Measurements from ENCODE around the gene CFAP65. TPM values are rescaled to one million over a fixed set of nuclear protein-coding genes. Genes with fewer than 3 reads are reported as not detected.

CFAP65 gene
- polyA plus RNA-seq, 1 donor (not counting 4 experiments of a cell fraction or from before 2014, with no cell fraction given), result not detected

DNA sequence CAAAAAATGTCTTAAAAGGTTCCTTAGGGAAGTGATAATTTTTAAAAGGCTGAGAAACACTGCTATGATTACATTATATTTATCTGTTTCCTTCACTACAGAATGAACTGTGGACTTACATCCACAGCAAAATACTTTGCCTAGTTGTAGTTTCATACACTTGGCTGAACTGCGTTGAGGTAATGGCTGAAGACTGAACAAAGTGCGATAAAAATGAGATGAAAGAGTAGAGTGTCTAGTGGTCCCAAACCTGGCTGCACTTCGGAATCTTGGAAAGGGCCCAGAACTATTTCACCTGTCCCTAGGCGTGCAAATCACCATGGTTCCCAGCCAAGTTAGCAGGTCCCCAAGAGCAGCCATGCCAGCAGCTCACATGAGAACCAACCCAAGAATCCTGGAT, 37.6 kb upstream of the CFAP65 start:
- Histone ChIP-seq H3K4me1 (ENCODE audit: control insufficient read depth, extremely low read depth, insufficient read depth, low read length) (no peaks in the 10 kb centered on the region), H3K36me3 (ENCODE audit: control insufficient read depth in 2 of 2, extremely low read depth in 1 of 2, insufficient read depth in 2 of 2, low read length in 2 of 2) (peaks cover 0 to 11% of the 10 kb centered on the region in 2 experiments), H3K27me3 (ENCODE audit: control insufficient read depth, extremely low read depth, insufficient read depth, low read length) (no peaks in the 10 kb centered on the region), H3K9me3 (ENCODE audit: control insufficient read depth, low read depth, low read length) (no peaks in the 10 kb centered on the region), H4K20me1 (ENCODE audit: control insufficient read depth, extremely low read depth, insufficient read depth, low read length) (no peaks in the 10 kb centered on the region), H3K4me3 (ENCODE audit: control insufficient read depth in 2 of 3, extremely low read depth in 1 of 3, insufficient read depth in 2 of 3, low read depth in 1 of 3, low read length in 3 of 3) (no peak overlapping the region), H3K79me2 (ENCODE audit: control insufficient read depth, insufficient read depth, low read length) (no peaks in the 10 kb centered on the region), H3K27ac (ENCODE audit: control insufficient read depth, insufficient read depth, low read length) (no peak overlapping the region), H2AFZ (ENCODE audit: control insufficient read depth, low read length) (no peak overlapping the region), H3K4me2 (ENCODE audit: control insufficient read depth, extremely low read depth, insufficient read depth, low read depth, low read length) (no peak overlapping the region), H3K9me1 (ENCODE audit: control insufficient read depth, extremely low read depth, insufficient read depth, low read length) (no peaks in the 10 kb centered on the region), H3K9ac (ENCODE audit: control insufficient read depth, extremely low read depth, insufficient read depth, low read length) (no peak overlapping the region)
- TF ChIP-seq, protein P1, sequence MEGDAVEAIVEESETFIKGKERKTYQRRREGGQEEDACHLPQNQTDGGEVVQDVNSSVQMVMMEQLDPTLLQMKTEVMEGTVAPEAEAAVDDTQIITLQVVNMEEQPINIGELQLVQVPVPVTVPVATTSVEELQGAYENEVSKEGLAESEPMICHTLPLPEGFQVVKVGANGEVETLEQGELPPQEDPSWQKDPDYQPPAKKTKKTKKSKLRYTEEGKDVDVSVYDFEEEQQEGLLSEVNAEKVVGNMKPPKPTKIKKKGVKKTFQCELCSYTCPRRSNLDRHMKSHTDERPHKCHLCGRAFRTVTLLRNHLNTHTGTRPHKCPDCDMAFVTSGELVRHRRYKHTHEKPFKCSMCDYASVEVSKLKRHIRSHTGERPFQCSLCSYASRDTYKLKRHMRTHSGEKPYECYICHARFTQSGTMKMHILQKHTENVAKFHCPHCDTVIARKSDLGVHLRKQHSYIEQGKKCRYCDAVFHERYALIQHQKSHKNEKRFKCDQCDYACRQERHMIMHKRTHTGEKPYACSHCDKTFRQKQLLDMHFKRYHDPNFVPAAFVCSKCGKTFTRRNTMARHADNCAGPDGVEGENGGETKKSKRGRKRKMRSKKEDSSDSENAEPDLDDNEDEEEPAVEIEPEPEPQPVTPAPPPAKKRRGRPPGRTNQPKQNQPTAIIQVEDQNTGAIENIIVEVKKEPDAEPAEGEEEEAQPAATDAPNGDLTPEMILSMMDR (optimal IDR thresholded peaks at IDR 0.05 in 1 of 3, IDR thresholded peaks at IDR 0.05 in 1 of 3, conservative IDR thresholded peaks at IDR 0.05 in 1 of 3; ENCODE audit: extremely low read depth in 1 of 3, insufficient read depth in 2 of 3, low read length in 3 of 3), result no peak
- TF ChIP-seq EZH2 (IDR thresholded peaks at IDR 0.05; ENCODE audit: low read length), result no peak
- dilution Hi-C loops (cut with MboI; ENCODE audit: extremely low pct_ligation_motif_present, low sequenced_read_pairs), result no loop called here
- FAIRE-seq (no peak), DNase-seq (ENCODE audit: low read depth, low spot score) (no peak)

DNA sequence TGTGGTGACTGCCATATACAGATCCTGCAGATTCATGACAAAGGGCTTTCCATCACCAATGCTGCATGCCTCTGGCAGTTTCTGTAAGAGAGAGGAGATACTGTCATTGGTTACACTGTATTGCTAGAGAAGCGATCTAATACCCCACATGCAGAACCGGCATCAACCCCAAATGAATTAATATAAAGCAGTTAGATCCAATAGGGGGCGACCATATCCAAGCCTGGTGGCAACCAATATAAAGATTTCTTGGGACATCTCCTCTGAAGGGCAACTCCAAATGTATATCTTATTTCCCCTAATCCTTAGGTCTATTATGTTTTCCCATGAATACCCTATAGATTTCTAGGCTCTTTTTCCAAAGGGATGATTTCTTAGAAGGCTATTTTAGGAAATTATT, 36.8 kb upstream of the CFAP65 start:
- H3K27ac ChIP-seq (ENCODE audit: control insufficient read depth, insufficient read depth, low read length), result no peak overlapping the region
- H3K9me3 ChIP-seq (ENCODE audit: control insufficient read depth, low read depth, low read length), result no peaks in the 10 kb centered on the region
- H3K9me1 ChIP-seq (ENCODE audit: control insufficient read depth, extremely low read depth, insufficient read depth, low read length), result no peaks in the 10 kb centered on the region
- H3K36me3 ChIP-seq (ENCODE audit: control insufficient read depth in 2 of 2, extremely low read depth in 1 of 2, insufficient read depth in 2 of 2, low read length in 2 of 2), result peaks cover 0 to 11% of the 10 kb centered on the region in 2 experiments
- no peak overlapping the region for H3K4me2 ChIP-seq (ENCODE audit: control insufficient read depth, extremely low read depth, insufficient read depth, low read depth, low read length)
- dilution Hi-C loops (cut with MboI; ENCODE audit: extremely low pct_ligation_motif_present, low sequenced_read_pairs), result no loop called here
- H4K20me1 ChIP-seq (ENCODE audit: control insufficient read depth, extremely low read depth, insufficient read depth, low read length), result no peaks in the 10 kb centered on the region
- DNase-seq (ENCODE audit: low read depth, low spot score) (no peak), FAIRE-seq (no peak)
- H3K4me1 ChIP-seq (ENCODE audit: control insufficient read depth, extremely low read depth, insufficient read depth, low read length), result no peaks in the 10 kb centered on the region
- H3K27me3 ChIP-seq (ENCODE audit: control insufficient read depth, extremely low read depth, insufficient read depth, low read length), result no peaks in the 10 kb centered on the region
- no peak overlapping the region for H3K9ac ChIP-seq (ENCODE audit: control insufficient read depth, extremely low read depth, insufficient read depth, low read length)
- no peak overlapping the region for H3K4me3 ChIP-seq (ENCODE audit: control insufficient read depth in 2 of 3, extremely low read depth in 1 of 3, insufficient read depth in 2 of 3, low read depth in 1 of 3, low read length in 3 of 3)
- H3K79me2 ChIP-seq (ENCODE audit: control insufficient read depth, insufficient read depth, low read length), result no peaks in the 10 kb centered on the region
- H2AFZ ChIP-seq (ENCODE audit: control insufficient read depth, low read length), result no peak overlapping the region
- TF ChIP-seq, protein P1 (optimal IDR thresholded peaks at IDR 0.05 in 1 of 3, IDR thresholded peaks at IDR 0.05 in 1 of 3, conservative IDR thresholded peaks at IDR 0.05 in 1 of 3; ENCODE audit: extremely low read depth in 1 of 3, insufficient read depth in 2 of 3, low read length in 3 of 3), result no peak
- no peak for TF ChIP-seq EZH2 (IDR thresholded peaks at IDR 0.05; ENCODE audit: low read length)

All from keratinocyte (primary cell).